Measurements from ENCODE around the gene LCT. TPM values are rescaled to one million over a fixed set of nuclear protein-coding genes. Genes with fewer than 3 reads are reported as not detected.

Gene LCT
- polyA plus RNA-seq, 1 of the 3 experiments (the other 2 are of a cell fraction) = not detected

DNA sequence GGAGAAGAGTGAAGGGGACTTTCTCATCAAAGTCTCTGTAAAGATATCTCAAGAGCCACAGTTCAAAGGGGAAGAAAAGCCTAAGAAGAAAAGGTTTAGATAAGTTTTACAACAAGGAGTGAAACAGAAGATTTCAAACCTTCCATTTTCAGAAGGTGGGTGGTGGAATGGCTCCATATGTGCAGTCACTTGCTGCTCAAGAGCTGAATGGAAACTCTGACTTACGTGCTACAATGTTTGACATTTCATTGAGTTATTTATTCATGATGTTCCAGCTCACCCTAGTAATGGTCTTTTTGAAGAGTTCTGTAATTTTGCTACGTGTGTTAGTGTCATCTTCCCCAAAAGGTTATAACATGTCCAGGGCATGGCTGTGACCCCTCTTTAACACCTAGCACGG lies 21.7 kb downstream of the LCT start:
- H3K79me2 ChIP-seq (ENCODE audit: insufficient read depth) = no peaks in the 10 kb centered on the region
- H3F3A ChIP-seq (replicated peaks; ENCODE audit: insufficient read depth) = no peaks in the 10 kb centered on the region
- 48% methylated on average over 3 of the region's 3 CpGs for WGBS (ENCODE audit: low lambda C conversion rate)
- no peaks in the 10 kb centered on the region for H3K9me2 ChIP-seq
- no peak overlapping the region for H3K27ac ChIP-seq (ENCODE audit: low read depth in 2 of 2, low read length in 1 of 2)
- H3K9ac ChIP-seq = no peak overlapping the region
- H3K36me3 ChIP-seq (replicated peaks in 1 of 2; ENCODE audit: control insufficient read depth in 1 of 2, insufficient read depth in 2 of 2, low read length in 1 of 2) = no peaks in the 10 kb centered on the region
- peaks cover 0 to 4% of the 10 kb centered on the region in 2 experiments; a peak in 1 of 4 replicates for H3K4me1 ChIP-seq (ENCODE audit: control insufficient read depth in 1 of 2, insufficient read depth in 2 of 2, low read depth in 1 of 2, low read length in 1 of 2)
- no peaks in the 10 kb centered on the region for H4K20me1 ChIP-seq (ENCODE audit: insufficient read depth)
- no peak overlapping the region for H3K4me3 ChIP-seq (ENCODE audit: low read depth in 2 of 2, low read length in 1 of 2)
- CTCF ChIA-PET = interaction anchor here (4.5 kb wide), 1 partner anchor 18 kb away, joined by 25 read pairs; no protein-coding TSS in a partner anchor
- POLR2A ChIA-PET = no interaction called here
- no peaks in the 10 kb centered on the region for H3K9me3 ChIP-seq
- H2AFZ ChIP-seq (ENCODE audit: low read depth) = no peak overlapping the region
- no peak overlapping the region for H3K4me2 ChIP-seq
- TF ChIP-seq GABPA (IDR thresholded peaks at IDR 0.05; ENCODE audit: low read depth) (no peak), POLR2AphosphoS5 (IDR thresholded peaks at IDR 0.05; ENCODE audit: low read depth, low read length) (no peak), SIN3A (IDR thresholded peaks at IDR 0.05; ENCODE audit: borderline replicate concordance, low read depth, low read length) (no peak), RXRA (IDR thresholded peaks at IDR 0.05; ENCODE audit: borderline replicate concordance, low read depth) (no peak), MXI1 (IDR thresholded peaks at IDR 0.05; ENCODE audit: low read depth, low read length) (no peak), ELF1 (IDR thresholded peaks at IDR 0.05) (no peak), EP300 (IDR thresholded peaks at IDR 0.05; ENCODE audit: borderline replicate concordance in 1 of 2, low read depth in 1 of 2, low read length in 1 of 2) (no peak), RCOR1 (IDR thresholded peaks at IDR 0.05; ENCODE audit: low read length) (no peak), GATA2 (CRISPR knock-in tag; IDR thresholded peaks at IDR 0.05) (no peak), MEF2A (IDR thresholded peaks at IDR 0.05; ENCODE audit: borderline replicate concordance, low read depth) (no peak)
- TF ChIP-seq, protein P1, sequence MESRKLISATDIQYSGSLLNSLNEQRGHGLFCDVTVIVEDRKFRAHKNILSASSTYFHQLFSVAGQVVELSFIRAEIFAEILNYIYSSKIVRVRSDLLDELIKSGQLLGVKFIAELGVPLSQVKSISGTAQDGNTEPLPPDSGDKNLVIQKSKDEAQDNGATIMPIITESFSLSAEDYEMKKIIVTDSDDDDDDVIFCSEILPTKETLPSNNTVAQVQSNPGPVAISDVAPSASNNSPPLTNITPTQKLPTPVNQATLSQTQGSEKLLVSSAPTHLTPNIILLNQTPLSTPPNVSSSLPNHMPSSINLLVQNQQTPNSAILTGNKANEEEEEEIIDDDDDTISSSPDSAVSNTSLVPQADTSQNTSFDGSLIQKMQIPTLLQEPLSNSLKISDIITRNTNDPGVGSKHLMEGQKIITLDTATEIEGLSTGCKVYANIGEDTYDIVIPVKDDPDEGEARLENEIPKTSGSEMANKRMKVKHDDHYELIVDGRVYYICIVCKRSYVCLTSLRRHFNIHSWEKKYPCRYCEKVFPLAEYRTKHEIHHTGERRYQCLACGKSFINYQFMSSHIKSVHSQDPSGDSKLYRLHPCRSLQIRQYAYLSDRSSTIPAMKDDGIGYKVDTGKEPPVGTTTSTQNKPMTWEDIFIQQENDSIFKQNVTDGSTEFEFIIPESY (IDR thresholded peaks at IDR 0.05; ENCODE audit: borderline replicate concordance, low read depth) = no peak
- TF ChIP-seq, protein P2, sequence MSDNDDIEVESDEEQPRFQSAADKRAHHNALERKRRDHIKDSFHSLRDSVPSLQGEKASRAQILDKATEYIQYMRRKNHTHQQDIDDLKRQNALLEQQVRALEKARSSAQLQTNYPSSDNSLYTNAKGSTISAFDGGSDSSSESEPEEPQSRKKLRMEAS (IDR thresholded peaks at IDR 0.05; ENCODE audit: low read depth) = no peak
- TF ChIP-seq, protein P3, sequence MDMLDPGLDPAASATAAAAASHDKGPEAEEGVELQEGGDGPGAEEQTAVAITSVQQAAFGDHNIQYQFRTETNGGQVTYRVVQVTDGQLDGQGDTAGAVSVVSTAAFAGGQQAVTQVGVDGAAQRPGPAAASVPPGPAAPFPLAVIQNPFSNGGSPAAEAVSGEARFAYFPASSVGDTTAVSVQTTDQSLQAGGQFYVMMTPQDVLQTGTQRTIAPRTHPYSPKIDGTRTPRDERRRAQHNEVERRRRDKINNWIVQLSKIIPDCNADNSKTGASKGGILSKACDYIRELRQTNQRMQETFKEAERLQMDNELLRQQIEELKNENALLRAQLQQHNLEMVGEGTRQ (IDR thresholded peaks at IDR 0.05; ENCODE audit: borderline replicate concordance, low read depth, low read length) = no peak
- TF ChIP-seq, protein P4, sequence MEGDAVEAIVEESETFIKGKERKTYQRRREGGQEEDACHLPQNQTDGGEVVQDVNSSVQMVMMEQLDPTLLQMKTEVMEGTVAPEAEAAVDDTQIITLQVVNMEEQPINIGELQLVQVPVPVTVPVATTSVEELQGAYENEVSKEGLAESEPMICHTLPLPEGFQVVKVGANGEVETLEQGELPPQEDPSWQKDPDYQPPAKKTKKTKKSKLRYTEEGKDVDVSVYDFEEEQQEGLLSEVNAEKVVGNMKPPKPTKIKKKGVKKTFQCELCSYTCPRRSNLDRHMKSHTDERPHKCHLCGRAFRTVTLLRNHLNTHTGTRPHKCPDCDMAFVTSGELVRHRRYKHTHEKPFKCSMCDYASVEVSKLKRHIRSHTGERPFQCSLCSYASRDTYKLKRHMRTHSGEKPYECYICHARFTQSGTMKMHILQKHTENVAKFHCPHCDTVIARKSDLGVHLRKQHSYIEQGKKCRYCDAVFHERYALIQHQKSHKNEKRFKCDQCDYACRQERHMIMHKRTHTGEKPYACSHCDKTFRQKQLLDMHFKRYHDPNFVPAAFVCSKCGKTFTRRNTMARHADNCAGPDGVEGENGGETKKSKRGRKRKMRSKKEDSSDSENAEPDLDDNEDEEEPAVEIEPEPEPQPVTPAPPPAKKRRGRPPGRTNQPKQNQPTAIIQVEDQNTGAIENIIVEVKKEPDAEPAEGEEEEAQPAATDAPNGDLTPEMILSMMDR (IDR thresholded peaks at IDR 0.05) = no peak
- H3K27me3 ChIP-seq (ENCODE audit: insufficient read depth) = no peaks in the 10 kb centered on the region; the same call in 1 of the 2 replicates
- DNase-seq = no peak

Measured in SK-N-SH (cell line).